Activated naive CD4-positive, alpha-beta T cell treated with anti-CD3 and anti-CD28 coated beads for 36 hours (primary cell): ENCODE data around the gene ARHGAP18. TPM values are rescaled to one million over a fixed set of nuclear protein-coding genes. Genes with fewer than 3 reads are reported as not detected.

Source experiments
- CTCF ChIA-PET: fragments of 350-600 bp; sonication (Branson Sonifier 250); formaldehyde crosslinking; loops from one replicate; lab custom pipeline; 2021; ENCODE audit warnings: antibody characterized with exemption; lab: Charles Lee
- DNase-seq: peaks from one replicate; pipeline ENCODE4 v3.0.0-alpha.2; 2020
- H3K27ac Mint-ChIP-seq: one replicate; pipeline ENCODE4 v1.8.0; 2021; ENCODE audit warnings: mild to moderate bottlenecking, mixed read lengths
- H3K27me3 Mint-ChIP-seq: one replicate; pipeline ENCODE4 v1.8.0; 2021; ENCODE audit warnings: low read depth, mixed read lengths
- H3K36me3 Mint-ChIP-seq: one replicate; pipeline ENCODE4 v1.8.0; 2021; ENCODE audit warnings: low read depth, mixed read lengths
- H3K4me1 Mint-ChIP-seq: one replicate; pipeline ENCODE4 v1.8.0; 2021; ENCODE audit warnings: low read depth, mixed read lengths
- H3K4me3 Mint-ChIP-seq: one replicate; pipeline ENCODE4 v1.8.0; 2021; ENCODE audit warnings: mild to moderate bottlenecking, moderate library complexity, mixed read lengths
- H3K9me3 Mint-ChIP-seq: one replicate; pipeline ENCODE4 v1.8.0; 2021; ENCODE audit warnings: mixed read lengths
- intact Hi-C: fragments of 100-400 bp; cut with micrococcal nuclease; formaldehyde crosslinking; loops from one replicate; pipeline ENCODE4 v1.15.1; 2023
- total RNA-seq, 2 experiments: library from RNA; stranded (reverse); gene quantifications; one replicate each; pipeline ENCODE4 v1.2.3, GENCODE V29; 2021

Gene ARHGAP18
- total RNA-seq, 2 experiments from 2014 or later: 3.2 to 3.7 TPM

DNA sequence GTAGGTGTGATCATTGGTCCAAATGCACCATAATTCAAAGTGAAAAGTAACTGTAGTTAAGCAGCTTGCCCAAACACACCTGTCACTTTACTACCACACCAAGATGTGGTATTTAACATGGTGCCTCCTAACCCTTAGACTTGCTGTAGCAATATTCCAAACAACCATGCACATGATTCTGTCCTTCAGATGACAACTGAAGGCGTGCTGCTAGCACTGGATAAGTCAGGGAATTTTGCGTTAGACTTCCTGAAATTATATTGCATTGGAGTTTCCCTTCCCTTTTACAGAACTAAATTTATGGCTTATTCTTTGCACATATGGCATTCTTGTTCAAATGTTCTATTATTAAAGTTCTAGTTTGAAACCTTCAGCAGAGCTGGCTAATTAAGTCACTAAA lies 106.2 kb downstream of the ARHGAP18 start:
- Mint-ChIP-seq H3K4me3 (no peak overlapping the region), H3K4me1 (peaks cover 2% of the 10 kb centered on the region), H3K9me3 (no peaks in the 10 kb centered on the region), H3K27ac (no peak overlapping the region), H3K36me3 (no peaks in the 10 kb centered on the region), H3K27me3 (no peaks in the 10 kb centered on the region)
- intact Hi-C loops: no loop called here
- no peak for DNase-seq
- CTCF ChIA-PET: interaction anchor here (10.1 kb wide), 1 partner anchor 124 kb away, joined by 160 read pairs; no protein-coding TSS in a partner anchor

GRCh38 chr6:129601323-129601722 lies 108.7 kb downstream of the ARHGAP18 start:
- Mint-ChIP-seq H3K4me1 (no peaks in the 10 kb centered on the region), H3K27ac (no peak overlapping the region), H3K27me3 (no peaks in the 10 kb centered on the region), H3K9me3 (no peaks in the 10 kb centered on the region), H3K36me3 (no peaks in the 10 kb centered on the region), H3K4me3 (no peak overlapping the region)
- DNase-seq: no peak
- CTCF ChIA-PET: interaction anchor here (1.3 to 10.1 kb wide), 2 partner anchors 127 to 174 kb away, joined by 7 to 160 read pairs; no protein-coding TSS in a partner anchor
- intact Hi-C loops: no loop called here

DNA sequence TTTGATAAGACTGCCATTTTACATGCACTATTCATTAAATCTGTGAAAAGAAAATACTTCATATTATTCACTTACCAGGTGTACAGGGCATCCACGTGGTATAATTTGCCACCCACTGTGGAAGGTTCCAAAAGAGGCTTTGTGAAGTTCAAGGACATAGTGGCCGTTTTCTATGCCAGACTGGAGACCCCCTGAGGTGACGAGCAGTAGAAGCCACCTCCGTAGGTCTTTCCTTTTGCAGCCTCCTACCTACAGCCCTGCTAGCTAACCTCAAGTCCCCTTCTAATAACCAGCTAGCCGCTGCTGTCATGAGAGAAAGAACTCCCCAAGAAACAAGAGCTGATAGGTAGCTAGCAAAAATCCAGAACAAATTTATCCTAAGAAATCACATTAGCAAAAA lies 110.5 kb downstream of the ARHGAP18 start:
- Mint-ChIP-seq H3K27me3 (no peaks in the 10 kb centered on the region), H3K4me3 (no peak overlapping the region), H3K27ac (no peak overlapping the region), H3K4me1 (no peaks in the 10 kb centered on the region), H3K36me3 (no peaks in the 10 kb centered on the region), H3K9me3 (no peaks in the 10 kb centered on the region)
- DNase-seq: no peak
- CTCF ChIA-PET: interaction anchor here (1.0 to 10.1 kb wide), 9 partner anchors 72 to 422 kb away, joined by 3 to 160 read pairs (median 5); no protein-coding TSS in a partner anchor
- intact Hi-C loops: no loop called here

- no peaks in the 10 kb centered on the region for H3K36me3 Mint-ChIP-seq
- intact Hi-C loops: loop anchor here (1.0 kb wide), 7 partner anchors 74 to 423 kb away; no protein-coding TSS in a partner anchor
- no peak for DNase-seq
- CTCF ChIA-PET: interaction anchor here (0.6 to 10.1 kb wide), 43 partner anchors 9 to 573 kb away, joined by 3 to 160 read pairs (median 4); partner anchors contain the start of gene ARHGAP18
- H3K27me3 Mint-ChIP-seq: no peaks in the 10 kb centered on the region
- H3K9me3 Mint-ChIP-seq: no peaks in the 10 kb centered on the region
- H3K4me1 Mint-ChIP-seq: no peaks in the 10 kb centered on the region
- no peak overlapping the region for H3K27ac Mint-ChIP-seq
- H3K4me3 Mint-ChIP-seq: no peak overlapping the region
Measured at GRCh38 chr6:129598244-129599187, 111.5 kb downstream of the ARHGAP18 start.

- Mint-ChIP-seq H3K27me3 (no peaks in the 10 kb centered on the region), H3K9me3 (no peaks in the 10 kb centered on the region), H3K4me1 (peaks cover 4% of the 10 kb centered on the region), H3K4me3 (no peak overlapping the region), H3K36me3 (no peaks in the 10 kb centered on the region), H3K27ac (no peak overlapping the region)
- CTCF ChIA-PET: interaction anchor here (0.5 to 10.1 kb wide), 32 partner anchors 13 to 1273 kb away, joined by 3 to 160 read pairs (median 4); no protein-coding TSS in a partner anchor
- DNase-seq: no peak
- intact Hi-C loops: no loop called here
Measured at GRCh38 chr6:129597023-129597713, 112.8 kb downstream of the ARHGAP18 start.

DNA sequence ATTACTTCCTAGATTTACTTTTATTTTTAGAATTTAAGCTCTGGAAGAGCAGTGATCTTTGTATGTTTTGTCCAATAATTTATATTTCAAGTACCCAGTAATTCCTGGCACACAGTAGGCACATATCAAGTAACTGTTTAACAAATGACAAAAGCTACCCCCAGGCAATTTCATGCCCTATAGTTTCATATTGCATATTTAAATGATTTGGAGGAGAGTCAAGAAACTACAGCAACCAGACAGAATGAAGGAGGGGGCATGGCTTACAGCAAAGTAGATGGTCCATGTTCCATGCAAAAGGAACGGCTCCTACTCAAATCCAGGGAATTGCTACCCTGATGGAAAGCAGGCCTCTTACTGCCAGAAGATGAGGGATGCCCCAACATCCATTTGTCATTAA lies 113.5 kb downstream of the ARHGAP18 start:
- Mint-ChIP-seq H3K27ac (no peak overlapping the region), H3K36me3 (no peaks in the 10 kb centered on the region), H3K27me3 (no peaks in the 10 kb centered on the region), H3K4me3 (no peak overlapping the region), H3K4me1 (peaks cover 4% of the 10 kb centered on the region), H3K9me3 (no peaks in the 10 kb centered on the region)
- no peak for DNase-seq
- CTCF ChIA-PET: interaction anchor here (0.5 to 10.1 kb wide), 9 partner anchors 97 to 1274 kb away, joined by 3 to 160 read pairs (median 8); no protein-coding TSS in a partner anchor
- intact Hi-C loops: no loop called here

GRCh38 chr6:129593233-129593564 lies 116.8 kb downstream of the ARHGAP18 start:
- no peaks in the 10 kb centered on the region for H3K36me3 Mint-ChIP-seq
- H3K9me3 Mint-ChIP-seq: no peaks in the 10 kb centered on the region
- no peaks in the 10 kb centered on the region for H3K27me3 Mint-ChIP-seq
- no peak for DNase-seq
- H3K4me3 Mint-ChIP-seq: no peak overlapping the region
- CTCF ChIA-PET: interaction anchor here (0.6 to 1.7 kb wide), 2 partner anchors 138 to 415 kb away, joined by 3 to 4 read pairs; no protein-coding TSS in a partner anchor
- H3K4me1 Mint-ChIP-seq: peaks cover 4% of the 10 kb centered on the region
- intact Hi-C loops: no loop called here
- no peak overlapping the region for H3K27ac Mint-ChIP-seq

DNA sequence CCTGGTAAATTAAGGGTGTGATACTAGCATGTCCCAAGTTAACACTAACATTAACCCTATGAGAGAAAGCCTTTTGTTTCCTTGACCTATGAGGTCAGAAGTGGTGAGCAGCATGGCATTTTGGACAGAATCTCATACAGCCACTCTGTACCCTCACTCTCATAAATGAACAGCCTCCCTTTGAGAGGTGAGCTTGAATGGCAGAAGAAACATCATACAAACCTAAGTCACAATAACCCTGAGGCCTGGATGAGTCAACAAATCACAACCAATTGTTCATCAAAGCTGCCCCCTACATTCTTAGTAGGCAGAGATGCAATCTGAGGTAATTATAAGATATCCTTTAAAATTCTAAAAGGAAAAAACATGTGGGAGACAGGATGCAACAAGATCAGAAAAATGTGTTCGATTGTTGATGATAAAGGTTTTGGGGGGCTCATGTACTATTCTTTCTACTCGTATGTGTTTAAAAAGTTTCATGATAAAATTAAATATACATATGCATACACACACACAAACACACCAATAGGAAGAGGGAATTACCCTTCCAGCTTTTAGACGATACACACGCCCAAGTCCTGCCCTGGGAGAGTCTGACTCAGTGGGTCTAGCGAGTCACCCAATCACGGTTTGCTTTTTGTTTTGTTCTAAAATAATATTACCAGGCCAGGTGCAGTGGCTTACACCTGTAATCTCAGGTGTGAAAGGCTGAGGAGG lies 117.3 kb downstream of the ARHGAP18 start:
- peaks cover 4% of the 10 kb centered on the region for H3K4me1 Mint-ChIP-seq
- H3K27me3 Mint-ChIP-seq: no peaks in the 10 kb centered on the region
- no peaks in the 10 kb centered on the region for H3K36me3 Mint-ChIP-seq
- peak; percentile 35 for DNase-seq
- H3K4me3 Mint-ChIP-seq: no peak overlapping the region
- H3K9me3 Mint-ChIP-seq: no peaks in the 10 kb centered on the region
- CTCF ChIA-PET: interaction anchor here (1.7 to 2.0 kb wide), 2 partner anchors 93 to 139 kb away, joined by 4 to 5 read pairs; no protein-coding TSS in a partner anchor
- no peak overlapping the region for H3K27ac Mint-ChIP-seq
- intact Hi-C loops: no loop called here

DNA sequence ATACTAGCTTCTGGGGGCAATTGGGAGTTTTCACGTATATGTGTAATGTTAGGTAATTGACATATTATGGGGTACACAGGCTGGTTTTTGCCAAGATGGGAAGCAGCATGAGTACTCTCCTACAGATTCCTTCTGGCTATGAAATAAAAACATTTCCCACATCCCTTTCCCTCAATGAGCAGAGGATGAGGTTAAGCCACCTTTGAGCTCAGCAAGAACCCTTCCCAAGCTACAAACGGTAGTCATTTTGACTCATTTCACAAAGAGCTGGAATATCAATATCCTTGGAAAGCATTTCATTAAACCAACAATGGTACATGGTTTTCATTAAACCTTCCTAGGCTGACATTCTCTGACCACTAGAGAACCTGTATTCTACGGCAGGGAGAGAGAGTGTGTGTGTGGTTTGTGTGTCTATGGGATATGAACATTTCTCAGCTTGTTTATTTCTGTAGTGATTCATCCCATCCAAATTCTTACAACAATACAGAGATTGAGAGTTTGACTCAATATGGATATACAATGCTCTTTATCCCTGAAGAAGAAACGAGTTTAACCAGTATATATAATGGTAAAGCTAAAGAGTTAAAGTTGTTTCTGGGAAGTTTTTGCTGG lies 119.5 kb downstream of the ARHGAP18 start:
- Mint-ChIP-seq H3K4me1 (peaks cover 4% of the 10 kb centered on the region), H3K4me3 (no peak overlapping the region), H3K9me3 (no peaks in the 10 kb centered on the region), H3K27me3 (no peaks in the 10 kb centered on the region), H3K27ac (no peak overlapping the region), H3K36me3 (no peaks in the 10 kb centered on the region)
- CTCF ChIA-PET: interaction anchor here (2.0 kb wide), 1 partner anchor 91 kb away, joined by 5 read pairs; no protein-coding TSS in a partner anchor
- no peak for DNase-seq
- intact Hi-C loops: no loop called here

DNA sequence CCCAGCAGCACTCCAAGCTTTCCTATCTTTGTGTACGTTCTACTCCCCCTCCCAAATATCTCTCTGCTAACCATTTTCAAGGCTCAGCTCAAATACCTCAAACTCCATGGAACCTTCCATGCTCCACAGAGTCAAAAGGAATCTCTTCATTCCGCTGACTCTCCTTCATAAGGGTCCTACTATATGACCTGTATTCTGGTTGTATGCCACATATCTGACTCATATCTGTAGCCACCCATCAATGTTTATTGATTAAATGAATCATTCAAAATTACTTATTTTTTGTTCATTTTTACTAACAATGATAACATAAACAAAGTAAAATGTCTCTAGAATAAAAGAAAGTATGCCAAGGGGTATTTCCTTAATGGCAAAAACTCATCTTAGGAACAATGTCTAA lies 123.2 kb downstream of the ARHGAP18 start:
- intact Hi-C loops: no loop called here
- Mint-ChIP-seq H3K27me3 (no peaks in the 10 kb centered on the region), H3K4me3 (no peak overlapping the region), H3K4me1 (no peaks in the 10 kb centered on the region), H3K36me3 (no peaks in the 10 kb centered on the region), H3K27ac (no peak overlapping the region), H3K9me3 (no peaks in the 10 kb centered on the region)
- DNase-seq: no peak
- CTCF ChIA-PET: no interaction called here

DNA sequence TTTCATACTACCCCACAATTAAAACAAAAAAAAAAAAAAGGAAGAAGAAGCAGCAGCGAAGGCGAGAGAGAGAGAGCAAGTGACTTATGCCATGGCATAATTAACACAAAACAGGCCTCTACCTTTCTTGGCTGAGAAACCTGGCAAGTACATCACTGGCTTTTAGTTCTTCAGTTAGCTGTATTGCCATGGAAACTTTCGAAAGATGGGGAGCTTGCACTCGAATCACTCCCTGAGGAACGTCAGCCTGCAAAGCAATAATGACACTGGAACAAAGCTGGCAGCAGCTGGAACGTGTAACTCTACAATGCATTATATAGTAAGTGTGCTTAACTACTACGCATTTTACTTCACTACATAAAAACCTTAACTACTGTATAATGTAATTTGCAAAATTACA lies 126.1 kb downstream of the ARHGAP18 start:
- intact Hi-C loops: no loop called here
- no peaks in the 10 kb centered on the region for H3K27me3 Mint-ChIP-seq
- H3K36me3 Mint-ChIP-seq: no peaks in the 10 kb centered on the region
- no peaks in the 10 kb centered on the region for H3K4me1 Mint-ChIP-seq
- DNase-seq: no peak
- no peak overlapping the region for H3K4me3 Mint-ChIP-seq
- H3K27ac Mint-ChIP-seq: no peak overlapping the region
- CTCF ChIA-PET: no interaction called here
- no peaks in the 10 kb centered on the region for H3K9me3 Mint-ChIP-seq
